NCI-H2227 (cell line): ENCODE measurements around the gene EPB41.
"Not testable (repeated sequence)": the region's sequence is repeated elsewhere in the genome, so short reads cannot be mapped to it uniquely, and the experiment has no call there.

Experiments
- DNase-seq: peaks from one replicate; lab custom pipeline; 2025; ENCODE audit not compliant: unreplicated experiment; lab: John Stamatoyannopoulos, UW

Gene EPB41

GRCh38 chr1:29043274-29043965, 129.1 kb downstream of the EPB41 start:
- DNase-seq, result peak; percentile 26

GRCh38 chr1:29044010-29044409, 129.6 kb downstream of the EPB41 start:
- no peak for DNase-seq

GRCh38 chr1:29045663-29046062, 131.3 kb downstream of the EPB41 start:
- not testable (repeated sequence) for DNase-seq

- DNase-seq, result no peak
Observed at GRCh38 chr1:29047142-29047541, 132.8 kb downstream of the EPB41 start.

DNA sequence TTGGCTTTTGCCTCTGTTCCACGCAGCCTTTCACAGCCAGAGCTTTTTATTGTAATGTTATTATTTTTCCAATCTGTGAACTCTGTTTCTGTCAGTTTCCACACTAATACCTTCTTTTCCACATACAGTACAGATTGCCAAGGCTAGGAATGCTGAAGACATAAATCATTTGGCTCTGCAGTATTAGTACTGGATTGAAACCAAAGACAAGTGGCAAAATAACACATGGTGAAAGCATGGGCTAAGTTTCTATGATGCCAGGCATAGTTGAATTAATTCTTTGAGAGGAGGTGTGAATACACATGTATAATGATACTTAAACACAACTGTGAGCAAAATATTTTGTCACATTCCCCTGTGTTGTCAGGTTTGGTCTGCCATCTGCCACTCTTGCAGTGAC, 135.8 kb downstream of the EPB41 start:
- DNase-seq, result no peak

DNA sequence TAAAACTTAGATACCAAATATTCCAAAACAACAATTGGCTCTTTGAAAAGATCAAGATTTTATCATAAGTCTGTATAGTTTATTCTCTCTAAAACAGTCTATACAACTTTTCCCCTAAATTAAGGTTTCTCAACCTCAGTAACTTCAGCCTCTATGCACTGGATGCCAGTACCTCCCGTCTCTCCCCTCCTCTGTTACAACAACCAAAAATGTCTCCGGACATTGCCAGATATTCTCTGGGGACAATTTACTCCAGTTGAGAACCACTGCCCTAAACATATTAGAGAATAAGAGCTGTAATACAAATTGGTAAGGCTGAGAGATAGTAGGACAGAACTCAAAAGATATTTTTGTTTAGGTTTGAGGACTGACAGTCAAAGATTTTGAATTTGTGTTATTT, 137.7 kb downstream of the EPB41 start:
- no peak for DNase-seq

DNA sequence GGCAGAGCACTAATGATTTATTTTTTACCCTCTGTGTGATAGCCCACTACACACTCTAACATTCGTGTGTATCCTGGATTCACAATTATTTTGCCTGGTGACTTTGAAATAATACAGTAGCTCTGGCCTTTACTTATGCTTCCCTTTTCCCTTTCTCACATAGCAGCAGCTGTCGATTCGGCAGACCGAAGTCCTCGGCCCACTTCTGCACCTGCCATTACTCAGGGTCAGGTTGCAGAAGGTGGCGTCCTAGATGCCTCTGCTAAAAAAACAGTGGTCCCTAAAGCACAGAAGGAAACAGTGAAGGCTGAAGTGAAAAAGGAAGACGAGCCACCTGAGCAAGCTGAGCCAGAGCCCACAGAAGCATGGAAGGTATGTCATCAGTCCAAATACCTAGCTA, 138.6 kb downstream of the EPB41 start:
- no peak for DNase-seq

DNA sequence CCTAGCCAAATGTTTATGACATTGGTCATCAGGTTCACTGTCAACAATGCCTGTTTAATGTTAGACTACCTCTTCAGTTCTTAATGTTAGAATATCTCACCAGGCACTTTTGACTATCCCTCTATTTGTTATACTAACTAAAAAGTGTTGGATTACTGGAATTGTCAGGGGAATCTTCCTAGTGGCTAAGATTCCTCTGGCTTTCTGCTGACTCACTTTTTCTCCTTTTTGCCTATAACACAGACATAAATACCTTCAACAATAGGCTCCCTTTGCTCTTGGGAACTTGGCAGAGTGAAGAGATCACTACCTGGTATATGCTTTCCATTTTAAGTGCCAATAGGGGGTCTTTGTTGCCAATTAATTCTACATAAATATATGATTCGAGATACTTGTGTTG, 140.8 kb downstream of the EPB41 start:
- DNase-seq, result no peak

GRCh38 chr1:29056256-29056655, 141.9 kb downstream of the EPB41 start:
- DNase-seq, result no peak

GRCh38 chr1:29057700-29058099, 143.3 kb downstream of the EPB41 start:
- no peak for DNase-seq

- no peak for DNase-seq
Observed at GRCh38 chr1:29062157-29062942, 148.0 kb downstream of the EPB41 start.

- DNase-seq, result no peak
Observed at GRCh38 chr1:29064064-29064463, 149.7 kb downstream of the EPB41 start.

- DNase-seq, result no peak
Observed at GRCh38 chr1:29077155-29077554, 162.8 kb downstream of the EPB41 start.

GRCh38 chr1:29079916-29080629, 165.7 kb downstream of the EPB41 start:
- DNase-seq, result not testable (repeated sequence)

- DNase-seq, result no peak
Observed at GRCh38 chr1:29081201-29081600, 166.8 kb downstream of the EPB41 start.

- no peak for DNase-seq
Observed at GRCh38 chr1:29082519-29082918, 168.2 kb downstream of the EPB41 start.

DNA sequence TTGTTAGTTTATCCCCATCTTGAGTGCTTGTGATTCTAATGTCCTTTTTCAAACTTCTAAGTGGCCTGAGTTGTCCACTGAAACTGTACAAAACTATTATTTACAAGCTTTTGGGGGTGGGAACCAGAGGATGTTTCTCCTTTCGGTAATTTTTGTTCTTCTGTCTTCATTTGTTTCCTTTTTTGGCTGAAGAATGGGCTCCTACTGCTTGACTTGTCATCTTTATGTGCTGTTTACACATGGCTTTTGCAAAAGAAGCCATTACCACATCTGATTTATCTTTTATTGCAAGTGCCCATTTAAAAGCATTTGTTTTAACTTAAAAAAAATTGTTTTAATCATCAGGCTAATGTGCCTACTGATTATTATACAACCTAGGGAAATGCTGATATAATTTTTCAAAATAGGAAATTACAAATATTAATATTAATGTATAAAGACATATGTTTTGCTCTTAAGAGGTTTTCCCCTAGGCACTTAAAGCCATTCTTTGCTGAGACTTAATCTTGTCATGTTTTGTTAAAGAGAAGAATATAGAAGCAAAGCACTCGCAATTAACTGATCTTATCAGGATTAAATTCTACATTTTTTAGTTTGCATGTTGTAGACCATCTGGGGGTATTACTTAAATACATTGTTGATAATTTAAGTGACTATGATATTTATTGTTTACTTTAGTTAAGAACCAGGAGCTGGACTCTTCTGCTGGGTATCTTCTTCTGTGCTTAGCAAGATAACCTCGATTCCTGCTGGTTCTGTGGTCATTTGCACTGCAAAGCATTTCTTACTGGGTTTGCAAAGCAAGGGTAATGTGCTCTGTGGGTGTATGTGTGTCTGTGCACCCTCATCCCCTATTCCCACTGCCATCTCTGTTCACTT, 169.2 kb downstream of the EPB41 start:
- no peak for DNase-seq

DNA sequence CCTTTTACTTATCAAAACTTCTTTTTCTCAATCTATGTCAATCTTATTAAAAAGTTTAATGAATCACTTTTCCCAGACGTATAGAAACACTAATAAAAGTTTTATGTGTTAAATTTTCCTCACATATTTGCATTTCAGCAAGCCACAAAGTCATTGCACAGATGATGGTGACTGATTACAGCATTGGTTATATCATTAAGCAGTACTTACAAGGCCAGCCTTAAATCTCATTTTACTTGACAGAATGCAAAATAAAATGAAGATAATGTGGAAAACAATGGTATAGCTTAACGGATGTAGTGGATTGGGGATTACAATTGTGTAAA, 169.8 kb downstream of the EPB41 start:
- no peak for DNase-seq

GRCh38 chr1:29090937-29091618, 176.7 kb downstream of the EPB41 start:
- peak; percentile 70 for DNase-seq

DNA sequence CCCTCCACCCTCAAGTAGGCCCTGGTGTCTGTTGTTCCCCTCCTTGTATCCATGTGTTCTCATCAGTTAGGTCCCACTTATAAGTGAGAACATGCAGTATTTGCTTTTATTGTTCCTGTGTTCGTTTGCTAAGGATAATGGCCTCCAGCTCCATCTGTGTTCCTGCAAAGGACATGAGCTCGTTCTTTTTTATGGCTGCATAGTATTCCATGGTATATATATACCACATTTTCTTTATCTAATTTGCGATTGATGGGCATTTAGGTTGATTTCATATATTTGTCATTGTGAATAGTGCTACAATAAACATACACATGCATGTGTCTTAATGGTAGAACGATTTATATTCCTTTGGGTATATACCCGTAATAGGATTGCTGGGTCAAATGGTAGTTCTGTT, 178.3 kb downstream of the EPB41 start:
- DNase-seq, result not testable (repeated sequence)

DNA sequence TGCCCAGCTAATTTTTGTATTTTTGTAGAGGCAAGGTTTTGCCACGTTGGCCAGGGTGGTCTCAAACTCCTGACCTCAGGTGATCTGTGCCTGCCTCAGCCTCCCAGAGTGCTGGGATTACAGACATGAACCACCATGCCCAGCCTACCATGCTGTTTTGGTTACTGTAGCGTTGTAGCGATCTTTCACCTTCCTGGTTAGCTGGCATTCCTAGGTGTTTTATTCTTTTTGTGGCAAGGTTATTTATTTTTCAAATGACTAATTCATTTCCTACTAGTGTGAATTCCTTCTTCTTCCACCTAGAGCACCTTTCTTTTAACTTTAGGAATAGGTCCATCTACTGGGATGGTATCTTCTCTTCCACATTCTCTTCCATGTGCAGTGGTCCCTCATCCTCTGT, 180.1 kb downstream of the EPB41 start:
- DNase-seq, result no peak
